SK-N-SH treated with all-trans-retinoic acid at 6 μM for 48 hours (cell line): Measurements from ENCODE around the gene LPXN.

Experiments
- GLIS3 ChIP-seq: fragments of 250-450 bp; sonication (Bioruptor Pico); IDR thresholded peaks from 2 replicates; pipeline ENCODE4 v1.5.0; 2020; ENCODE audit warnings: mild to moderate bottlenecking, moderate library complexity
- PPARA ChIP-seq: fragments of 250-450 bp; sonication (Bioruptor Pico); IDR thresholded peaks from 2 replicates; pipeline ENCODE4 v1.5.0; 2020; ENCODE audit warnings: mild to moderate bottlenecking, borderline replicate concordance
- RARB ChIP-seq: fragments of 250-450 bp; sonication (Bioruptor Pico); IDR thresholded peaks from 2 replicates; pipeline ENCODE4 v1.8.0; 2021; ENCODE audit warnings: mild to moderate bottlenecking, moderate library complexity
- TCF4 ChIP-seq: fragments of 250-450 bp; sonication (Bioruptor Pico); IDR thresholded peaks from 2 replicates; pipeline ENCODE4 v1.8.0; 2021; ENCODE audit warnings: mild to moderate bottlenecking, moderate library complexity, borderline replicate concordance
- ZC3H10 ChIP-seq: fragments of 250-450 bp; sonication (Bioruptor Pico); IDR thresholded peaks from 2 replicates; pipeline ENCODE4 v1.5.1; 2021; ENCODE audit warnings: mild to moderate bottlenecking, moderate library complexity
- ZFP30 ChIP-seq: fragments of 450-650 bp; formaldehyde crosslinking; IDR thresholded peaks from 2 replicates; pipeline ENCODE4 v1.5.0; 2022; ENCODE audit warnings: mild to moderate bottlenecking, moderate library complexity
- ZNF565 ChIP-seq: fragments of 450-650 bp; formaldehyde crosslinking; conservative IDR thresholded peaks from 2 replicates; pipeline ENCODE4 v1.5.0; 2020; ENCODE audit warnings: low read depth, mild to moderate bottlenecking, moderate library complexity
- ZNF8 ChIP-seq: fragments of 450-650 bp; formaldehyde crosslinking; IDR thresholded peaks from 2 replicates; pipeline ENCODE4 v1.5.0; 2020; ENCODE audit warnings: mild to moderate bottlenecking, moderate library complexity
- TF ChIP-seq, protein P1 (sequence below): fragments of 250-450 bp; sonication (Bioruptor Pico); IDR thresholded peaks from 2 replicates; pipeline ENCODE4 v1.8.0; 2020; ENCODE audit warnings: mild to moderate bottlenecking, moderate library complexity, borderline replicate concordance
- TF ChIP-seq, protein P2 (sequence below): fragments of 250-450 bp; sonication (Bioruptor Pico); IDR thresholded peaks from 2 replicates; pipeline ENCODE4 v1.5.1; 2020; ENCODE audit warnings: low read depth, mild to moderate bottlenecking, moderate library complexity
- TF ChIP-seq, protein P3 (sequence below): fragments of 250-450 bp; sonication (Bioruptor Pico); IDR thresholded peaks from 2 replicates; pipeline ENCODE4 v1.8.0; 2021; ENCODE audit warnings: low read depth, mild to moderate bottlenecking, moderate library complexity, borderline replicate concordance
- TF ChIP-seq, protein P4 (sequence below): fragments of 250-450 bp; sonication (Bioruptor Pico); IDR thresholded peaks from 2 replicates; pipeline ENCODE4 v1.5.1; 2021; ENCODE audit warnings: mild to moderate bottlenecking, moderate library complexity

DNA sequence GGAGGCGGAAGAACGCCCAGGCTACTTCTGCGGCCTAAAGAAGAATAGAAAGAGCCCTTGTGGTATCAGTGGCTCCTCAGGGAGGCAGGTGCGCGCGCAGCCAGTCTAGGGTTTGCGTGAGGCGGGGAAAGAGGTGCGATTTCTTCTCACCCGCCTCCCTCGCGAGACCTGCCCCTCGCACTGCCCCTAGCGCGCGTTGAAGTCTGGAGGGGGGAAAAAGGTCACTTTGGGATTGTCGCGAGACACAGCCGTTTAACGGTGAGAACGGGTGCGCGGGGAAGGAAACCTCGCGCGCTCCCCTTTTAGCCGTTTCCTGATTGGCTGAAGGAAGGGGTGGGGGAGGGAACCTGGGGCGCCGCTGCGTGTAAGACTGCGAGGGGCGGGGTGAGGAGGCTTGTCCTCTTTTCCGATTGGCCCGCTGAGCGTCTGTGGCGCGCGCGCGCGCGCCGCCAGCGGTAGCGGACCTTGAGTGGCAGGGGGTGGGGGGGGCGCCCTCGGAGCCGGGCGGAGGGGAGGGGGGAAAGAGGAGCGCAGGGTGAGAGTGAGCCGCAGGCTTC is 3.1 kb upstream of the LPXN start, which contains the start of gene ZFP91:
- TF ChIP-seq ZFP30 (CRISPR knock-in tag): no peak
- TF ChIP-seq, protein P1, sequence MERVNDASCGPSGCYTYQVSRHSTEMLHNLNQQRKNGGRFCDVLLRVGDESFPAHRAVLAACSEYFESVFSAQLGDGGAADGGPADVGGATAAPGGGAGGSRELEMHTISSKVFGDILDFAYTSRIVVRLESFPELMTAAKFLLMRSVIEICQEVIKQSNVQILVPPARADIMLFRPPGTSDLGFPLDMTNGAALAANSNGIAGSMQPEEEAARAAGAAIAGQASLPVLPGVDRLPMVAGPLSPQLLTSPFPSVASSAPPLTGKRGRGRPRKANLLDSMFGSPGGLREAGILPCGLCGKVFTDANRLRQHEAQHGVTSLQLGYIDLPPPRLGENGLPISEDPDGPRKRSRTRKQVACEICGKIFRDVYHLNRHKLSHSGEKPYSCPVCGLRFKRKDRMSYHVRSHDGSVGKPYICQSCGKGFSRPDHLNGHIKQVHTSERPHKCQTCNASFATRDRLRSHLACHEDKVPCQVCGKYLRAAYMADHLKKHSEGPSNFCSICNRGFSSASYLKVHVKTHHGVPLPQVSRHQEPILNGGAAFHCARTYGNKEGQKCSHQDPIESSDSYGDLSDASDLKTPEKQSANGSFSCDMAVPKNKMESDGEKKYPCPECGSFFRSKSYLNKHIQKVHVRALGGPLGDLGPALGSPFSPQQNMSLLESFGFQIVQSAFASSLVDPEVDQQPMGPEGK (CRISPR knock-in tag): no peak
- TF ChIP-seq ZNF8 (CRISPR knock-in tag): no peak
- no peak for TF ChIP-seq GLIS3 (CRISPR knock-in tag)
- TF ChIP-seq ZNF565 (CRISPR knock-in tag): no peak
- no peak for TF ChIP-seq RARB (CRISPR knock-in tag)
- TF ChIP-seq, protein P2, sequence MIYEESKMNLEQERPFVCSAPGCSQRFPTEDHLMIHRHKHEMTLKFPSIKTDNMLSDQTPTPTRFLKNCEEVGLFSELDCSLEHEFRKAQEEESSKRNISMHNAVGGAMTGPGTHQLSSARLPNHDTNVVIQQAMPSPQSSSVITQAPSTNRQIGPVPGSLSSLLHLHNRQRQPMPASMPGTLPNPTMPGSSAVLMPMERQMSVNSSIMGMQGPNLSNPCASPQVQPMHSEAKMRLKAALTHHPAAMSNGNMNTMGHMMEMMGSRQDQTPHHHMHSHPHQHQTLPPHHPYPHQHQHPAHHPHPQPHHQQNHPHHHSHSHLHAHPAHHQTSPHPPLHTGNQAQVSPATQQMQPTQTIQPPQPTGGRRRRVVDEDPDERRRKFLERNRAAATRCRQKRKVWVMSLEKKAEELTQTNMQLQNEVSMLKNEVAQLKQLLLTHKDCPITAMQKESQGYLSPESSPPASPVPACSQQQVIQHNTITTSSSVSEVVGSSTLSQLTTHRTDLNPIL: no peak
- TF ChIP-seq, protein P3, sequence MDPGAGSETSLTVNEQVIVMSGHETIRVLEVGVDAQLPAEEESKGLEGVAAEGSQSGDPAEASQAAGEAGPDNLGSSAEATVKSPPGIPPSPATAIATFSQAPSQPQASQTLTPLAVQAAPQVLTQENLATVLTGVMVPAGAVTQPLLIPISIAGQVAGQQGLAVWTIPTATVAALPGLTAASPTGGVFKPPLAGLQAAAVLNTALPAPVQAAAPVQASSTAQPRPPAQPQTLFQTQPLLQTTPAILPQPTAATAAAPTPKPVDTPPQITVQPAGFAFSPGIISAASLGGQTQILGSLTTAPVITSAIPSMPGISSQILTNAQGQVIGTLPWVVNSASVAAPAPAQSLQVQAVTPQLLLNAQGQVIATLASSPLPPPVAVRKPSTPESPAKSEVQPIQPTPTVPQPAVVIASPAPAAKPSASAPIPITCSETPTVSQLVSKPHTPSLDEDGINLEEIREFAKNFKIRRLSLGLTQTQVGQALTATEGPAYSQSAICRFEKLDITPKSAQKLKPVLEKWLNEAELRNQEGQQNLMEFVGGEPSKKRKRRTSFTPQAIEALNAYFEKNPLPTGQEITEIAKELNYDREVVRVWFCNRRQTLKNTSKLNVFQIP (CRISPR knock-in tag): no peak
- no peak for TF ChIP-seq TCF4 (CRISPR knock-in tag)
- no peak for TF ChIP-seq PPARA (CRISPR knock-in tag)
- TF ChIP-seq, protein P4, sequence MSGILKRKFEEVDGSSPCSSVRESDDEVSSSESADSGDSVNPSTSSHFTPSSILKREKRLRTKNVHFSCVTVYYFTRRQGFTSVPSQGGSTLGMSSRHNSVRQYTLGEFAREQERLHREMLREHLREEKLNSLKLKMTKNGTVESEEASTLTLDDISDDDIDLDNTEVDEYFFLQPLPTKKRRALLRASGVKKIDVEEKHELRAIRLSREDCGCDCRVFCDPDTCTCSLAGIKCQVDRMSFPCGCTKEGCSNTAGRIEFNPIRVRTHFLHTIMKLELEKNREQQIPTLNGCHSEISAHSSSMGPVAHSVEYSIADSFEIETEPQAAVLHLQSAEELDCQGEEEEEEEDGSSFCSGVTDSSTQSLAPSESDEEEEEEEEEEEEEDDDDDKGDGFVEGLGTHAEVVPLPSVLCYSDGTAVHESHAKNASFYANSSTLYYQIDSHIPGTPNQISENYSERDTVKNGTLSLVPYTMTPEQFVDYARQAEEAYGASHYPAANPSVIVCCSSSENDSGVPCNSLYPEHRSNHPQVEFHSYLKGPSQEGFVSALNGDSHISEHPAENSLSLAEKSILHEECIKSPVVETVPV (CRISPR knock-in tag): no peak
- TF ChIP-seq ZC3H10 (CRISPR knock-in tag): no peak
